Esophagus muscularis mucosa (tissue), 4 donors: ENCODE data around the gene DNAH10. TPM values are rescaled to one million over a fixed set of nuclear protein-coding genes. Genes with fewer than 3 reads are reported as not detected.

Experiments used
- DNase-seq: peaks from one replicate; pipeline ENCODE4 v3.0.0-alpha.2; 2017; ENCODE audit errors: extremely low spot score
- H3K27ac ChIP-seq, 4 donors: fragments of 200-600 bp; sonication (generic); replicated peaks in 1 of 4; 1 replicate in 3 of 4; 2 replicates in 1 of 4; pipeline ENCODE4 v1.5.1; 2016 to 2019; ENCODE audit warnings: mild to moderate bottlenecking in 1 of 4
- H3K27me3 ChIP-seq, 4 donors: fragments of 200-600 bp; sonication (generic); one replicate each; pipeline versions ENCODE4 v1.5.1 to v1.6.0; 2016 to 2019
- H3K36me3 ChIP-seq, 4 donors: fragments of 200-600 bp; sonication (generic); one replicate each; pipeline ENCODE4 v1.5.1; 2016 to 2019
- H3K4me1 ChIP-seq, 4 donors: fragments of 200-600 bp; sonication (generic); one replicate each; pipeline ENCODE4 v1.5.1; 2016 to 2019
- H3K4me3 ChIP-seq, 4 donors: fragments of 200-600 bp; sonication (generic); 1 replicate in 2 of 4; 2 replicates in 2 of 4; pipeline ENCODE4 v1.5.1; 2016 to 2019; ENCODE audit warnings: mild to moderate bottlenecking in 4 of 4, moderate library complexity in 1 of 4
- H3K9me3 ChIP-seq, 4 donors: fragments of 200-600 bp; sonication (generic); 1 replicate in 3 of 4; 2 replicates in 1 of 4; pipeline ENCODE4 v1.5.1; 2016 to 2019
- CTCF ChIP-seq, 3 experiments: fragments of 200-600 bp in 2 of 3; fragments of 450-650 bp in 1 of 3; sonication (generic) in 2 of 3; IDR thresholded peaks; one replicate each; pipeline ENCODE4 v1.5.1; 2017 to 2019; ENCODE audit warnings: antibody characterized with exemption in 3 of 3, mild to moderate bottlenecking in 2 of 3, moderate library complexity in 1 of 3
- EP300 ChIP-seq: sonication (generic); formaldehyde crosslinking; IDR thresholded peaks from one replicate; pipeline ENCODE4 v1.6.1; 2017; ENCODE audit warnings: antibody characterized with exemption
- POLR2A ChIP-seq: fragments of 450-650 bp; IDR thresholded peaks from one replicate; pipeline ENCODE4 v1.6.1; 2017; ENCODE audit warnings: antibody characterized with exemption, moderate library complexity, mild to moderate bottlenecking, low read depth
- POLR2AphosphoS5 ChIP-seq, 2 donors: sonication (generic); formaldehyde crosslinking; IDR thresholded peaks; one replicate each; pipeline ENCODE4 v1.6.1; 2017; ENCODE audit warnings: antibody characterized with exemption in 2 of 2
- WGBS: methylation state at CpG from one replicate; pipeline ENCODE4 v1.1.5; 2018; 5-methylcytosine and 5-hydroxymethylcytosine counted together
- intact Hi-C: fragments of 100-400 bp; cut with DNase I; formaldehyde crosslinking; loops from one replicate; pipeline ENCODE4 v1.15.1; 2023
- total RNA-seq, 4 donors: library from RNA; depleted of rRNA; stranded (reverse); fragments of >200 nt; gene quantifications; one replicate each; pipeline versions ENCODE4 v1.1.0 to v1.2.1, GENCODE V29; 2016

The DNAH10 gene
- total RNA-seq, 4 donors from 2014 or later = 0.06 to 1.3 TPM; not detected in 2

DNA sequence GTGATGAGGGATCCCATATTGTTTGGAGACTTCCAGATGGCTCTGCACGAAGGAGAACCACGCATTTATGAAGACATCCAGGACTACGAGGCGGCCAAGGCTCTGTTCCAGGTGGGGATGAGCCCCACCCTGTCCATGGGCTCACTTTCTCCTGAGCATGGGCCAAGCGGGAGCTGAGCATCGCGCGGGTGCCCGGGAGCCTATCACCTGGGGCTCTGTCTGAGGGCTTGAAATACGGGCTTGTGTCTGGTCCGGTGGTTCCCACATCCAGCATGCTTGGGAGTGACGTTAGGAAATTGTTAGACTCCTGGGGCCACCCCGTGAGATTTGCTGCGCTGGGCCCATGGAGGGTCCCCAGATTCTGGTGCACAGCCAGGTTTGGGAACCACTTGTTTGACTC is 117.6 kb downstream of the DNAH10 start:
- intact Hi-C loops = no loop called here
- Histone ChIP-seq H3K27ac (no peak overlapping the region), H3K4me1 (no peaks in the 10 kb centered on the region), H3K9me3 (peaks cover 0 to 8% (median 3%) of the 10 kb centered on the region in 4 donors), H3K27me3 (peaks cover 0 to 29% (median 3%) of the 10 kb centered on the region in 4 donors), H3K36me3 (no peaks in the 10 kb centered on the region), H3K4me3 (no peak overlapping the region)
- TF ChIP-seq CTCF (IDR thresholded peaks at IDR 0.05) = no peak
- no peak for TF ChIP-seq EP300
- no peak for TF ChIP-seq POLR2A
- no peak for TF ChIP-seq POLR2AphosphoS5 (IDR thresholded peaks at IDR 0.05)
- whole genome bisulfite sequencing = 45% methylated on average over 10 of the region's 14 CpGs
- DNase-seq = no peak

DNA sequence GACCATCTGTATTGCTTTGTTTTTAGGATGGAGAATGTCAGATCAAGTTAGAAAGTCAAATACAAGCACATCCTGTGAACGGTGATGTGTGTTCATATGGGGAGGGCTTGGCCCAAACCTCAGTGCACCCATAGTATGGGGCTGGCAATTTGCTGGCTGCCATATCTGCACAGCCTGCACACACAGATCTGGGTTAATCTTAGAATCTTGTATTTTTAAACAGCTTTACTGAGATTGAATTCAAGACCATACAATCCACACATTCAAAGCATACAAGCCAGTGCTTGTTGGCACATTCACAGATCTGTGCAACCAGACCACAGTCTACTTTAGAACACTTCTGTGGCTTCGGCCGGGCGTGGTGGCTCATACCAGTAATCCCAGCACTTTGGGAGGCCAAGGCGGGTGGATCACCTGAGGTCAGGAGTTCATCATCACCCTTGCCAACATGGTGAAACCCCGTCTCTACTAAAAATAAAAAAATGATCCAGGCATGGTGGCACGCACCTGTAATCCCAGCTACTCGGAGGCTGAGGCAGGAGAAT is 120.1 kb downstream of the DNAH10 start:
- Histone ChIP-seq H3K4me3 (no peak overlapping the region), H3K36me3 (no peaks in the 10 kb centered on the region), H3K27ac (no peak overlapping the region), H3K9me3 (peaks cover 0 to 8% (median 3%) of the 10 kb centered on the region in 4 donors), H3K27me3 (peaks cover 0 to 40% (median 3%) of the 10 kb centered on the region in 4 donors), H3K4me1 (no peaks in the 10 kb centered on the region)
- 75% methylated on average over 8 of the region's 8 CpGs for WGBS
- intact Hi-C loops = no loop called here
- no peak for DNase-seq
- TF ChIP-seq EP300 (no peak), POLR2A (no peak), CTCF (IDR thresholded peaks at IDR 0.05) (no peak), POLR2AphosphoS5 (IDR thresholded peaks at IDR 0.05) (no peak)

- Histone ChIP-seq H3K9me3 (peaks cover 0 to 8% (median 3%) of the 10 kb centered on the region in 4 donors), H3K4me3 (no peak overlapping the region), H3K27me3 (peaks cover 0 to 41% (median 3%) of the 10 kb centered on the region in 4 donors), H3K27ac (no peak overlapping the region), H3K4me1 (no peaks in the 10 kb centered on the region), H3K36me3 (no peaks in the 10 kb centered on the region)
- intact Hi-C loops = no loop called here
- no peak for DNase-seq
- WGBS = 83% methylated on average over 13 of the region's 13 CpGs
- TF ChIP-seq POLR2A (no peak), POLR2AphosphoS5 (IDR thresholded peaks at IDR 0.05) (no peak), EP300 (no peak), CTCF (IDR thresholded peaks at IDR 0.05) (no peak)
These were observed 124.2 kb downstream of the DNAH10 start for GRCh38 chr12:123886258-123886657.

GRCh38 chr12:123886931-123887582 is 125.0 kb downstream of the DNAH10 start:
- no peaks in the 10 kb centered on the region for H3K36me3 ChIP-seq
- peaks cover 0 to 49% (median 3%) of the 10 kb centered on the region in 4 donors for H3K27me3 ChIP-seq
- no peak for DNase-seq
- TF ChIP-seq CTCF (IDR thresholded peaks at IDR 0.05) (no peak), EP300 (no peak), POLR2A (no peak), POLR2AphosphoS5 (IDR thresholded peaks at IDR 0.05) (no peak)
- H3K9me3 ChIP-seq = peaks cover 0 to 8% (median 3%) of the 10 kb centered on the region in 4 donors
- intact Hi-C loops = no loop called here
- no peak overlapping the region for H3K27ac ChIP-seq
- 71% methylated on average over 21 of the region's 22 CpGs for WGBS
- no peaks in the 10 kb centered on the region for H3K4me1 ChIP-seq
- no peak overlapping the region for H3K4me3 ChIP-seq
